ENCODE results near the gene ANKRD63.

DNA sequence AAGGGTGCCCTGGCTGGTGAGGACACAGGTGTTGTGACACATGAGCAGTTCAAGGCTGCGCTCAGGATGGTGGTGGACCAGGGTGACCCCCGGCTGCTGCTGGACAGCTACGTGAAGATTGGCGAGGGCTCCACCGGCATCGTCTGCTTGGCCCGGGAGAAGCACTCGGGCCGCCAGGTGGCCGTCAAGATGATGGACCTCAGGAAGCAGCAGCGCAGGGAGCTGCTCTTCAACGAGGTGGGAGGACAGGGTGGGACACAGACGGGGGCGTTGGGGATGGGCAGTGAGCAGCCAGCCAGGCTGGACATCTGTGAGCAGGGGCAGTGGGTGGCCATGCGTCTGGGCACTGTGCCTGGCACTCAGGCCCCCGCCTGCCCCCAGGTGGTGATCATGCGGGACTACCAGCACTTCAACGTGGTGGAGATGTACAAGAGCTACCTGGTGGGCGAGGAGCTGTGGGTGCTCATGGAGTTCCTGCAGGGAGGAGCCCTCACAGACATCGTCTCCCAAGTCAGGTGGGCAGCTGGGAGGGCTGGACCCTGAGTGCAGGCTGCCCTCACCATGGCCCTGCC is 10.3 kb downstream of the ANKRD63 start:
- TF ChIP-seq EZH2 (IDR thresholded peaks at IDR 0.05), result no peak
- peak; percentile 14; the same call in 1 of the 2 replicates for TF ChIP-seq POLR2AphosphoS5 (IDR thresholded peaks at IDR 0.05; ENCODE audit: borderline replicate concordance, low read depth, low read length)
- no peak for TF ChIP-seq FOXP2 (optimal IDR thresholded peaks at IDR 0.05; ENCODE audit: control extremely low read depth, extremely low read length, insufficient read depth)
